ENCODE data around the gene SPATA31C1.

- TF ChIP-seq CTCF (IDR thresholded peaks at IDR 0.05) (no peak), POLR2A (IDR thresholded peaks at IDR 0.05) (no peak), POLR2AphosphoS5 (IDR thresholded peaks at IDR 0.05) (no peak), EP300 (IDR thresholded peaks at IDR 0.05) (no peak)
Observed at GRCh38 chr9:87880683-87881082, 37.1 kb upstream of the SPATA31C1 start.
